ENCODE data around the gene RARG. TPM values are rescaled to one million over a fixed set of nuclear protein-coding genes. Genes with fewer than 3 reads are reported as not detected.
A peak's percentile ranks its signal among the peaks of the same experiment; 100 is the strongest.

RARG gene
- total RNA-seq (2021; fragmentation: NEBNext Ultra II Directional; extraction: Animal tissue kit (Norgen Biotek cat#: 25700)) = 10 to 100 TPM; 47.2 to 80.5 (median 71.0) TPM
- long read RNA-seq, transcript RARG-203 (10 exons, 2,959 nt) = minor isoform, 7 of 29 reads
- long read RNA-seq, transcript RARG-201 (8 exons, 1,836 nt) = major isoform, 9 of 29 reads
- long read RNA-seq, partial matches to known transcripts = 4 of 29 reads
- long read RNA-seq, other reads (novel, unspliced or antisense) = 8 of 29 reads

- peak; percentile 43 for DNase-seq
- TF ChIP-seq, protein P1, sequence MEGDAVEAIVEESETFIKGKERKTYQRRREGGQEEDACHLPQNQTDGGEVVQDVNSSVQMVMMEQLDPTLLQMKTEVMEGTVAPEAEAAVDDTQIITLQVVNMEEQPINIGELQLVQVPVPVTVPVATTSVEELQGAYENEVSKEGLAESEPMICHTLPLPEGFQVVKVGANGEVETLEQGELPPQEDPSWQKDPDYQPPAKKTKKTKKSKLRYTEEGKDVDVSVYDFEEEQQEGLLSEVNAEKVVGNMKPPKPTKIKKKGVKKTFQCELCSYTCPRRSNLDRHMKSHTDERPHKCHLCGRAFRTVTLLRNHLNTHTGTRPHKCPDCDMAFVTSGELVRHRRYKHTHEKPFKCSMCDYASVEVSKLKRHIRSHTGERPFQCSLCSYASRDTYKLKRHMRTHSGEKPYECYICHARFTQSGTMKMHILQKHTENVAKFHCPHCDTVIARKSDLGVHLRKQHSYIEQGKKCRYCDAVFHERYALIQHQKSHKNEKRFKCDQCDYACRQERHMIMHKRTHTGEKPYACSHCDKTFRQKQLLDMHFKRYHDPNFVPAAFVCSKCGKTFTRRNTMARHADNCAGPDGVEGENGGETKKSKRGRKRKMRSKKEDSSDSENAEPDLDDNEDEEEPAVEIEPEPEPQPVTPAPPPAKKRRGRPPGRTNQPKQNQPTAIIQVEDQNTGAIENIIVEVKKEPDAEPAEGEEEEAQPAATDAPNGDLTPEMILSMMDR (IDR thresholded peaks at IDR 0.05) = no peak; the same call in 1 of the 2 replicates
- Mint-ChIP-seq H3K9me3 (no peaks in the 10 kb centered on the region), H3K36me3 (ENCODE audit: low read depth) (no peaks in the 10 kb centered on the region; the same call in 1 of the 2 replicates), H3K4me1 (ENCODE audit: low read depth) (peaks cover 44% of the 10 kb centered on the region), H3K4me3 (peak within 1 kb of the TSS; percentile 91), H3K27ac (peak within 1 kb of the TSS; percentile 63), H3K27me3 (ENCODE audit: insufficient read depth) (peaks cover 6% of the 10 kb centered on the region)
These were observed at the start of gene RARG for GRCh38 chr12:53231921-53232645. RARG (minus strand) TSS chr12:53232209; CDS start chr12:53227545, 4,664 bp downstream.

- DNase-seq = no peak
- Mint-ChIP-seq H3K4me1 (ENCODE audit: low read depth) (no peaks in the 10 kb centered on the region), H3K36me3 (ENCODE audit: low read depth) (peaks cover 15% of the 10 kb centered on the region), H3K4me3 (no peak overlapping the region), H3K9me3 (no peaks in the 10 kb centered on the region), H3K27me3 (ENCODE audit: insufficient read depth) (no peaks in the 10 kb centered on the region), H3K27ac (no peak overlapping the region)
- TF ChIP-seq, protein P1 (IDR thresholded peaks at IDR 0.05) = no peak
These were observed 48.0 kb upstream of the RARG start for GRCh38 chr12:53279888-53280498.

- no peaks in the 10 kb centered on the region for H3K27me3 Mint-ChIP-seq (ENCODE audit: insufficient read depth)
- peaks cover 15% of the 10 kb centered on the region for H3K36me3 Mint-ChIP-seq (ENCODE audit: low read depth)
- TF ChIP-seq, protein P1 (IDR thresholded peaks at IDR 0.05) = no peak
- H3K4me3 Mint-ChIP-seq = no peak overlapping the region
- H3K9me3 Mint-ChIP-seq = no peaks in the 10 kb centered on the region
- DNase-seq = no peak
- H3K27ac Mint-ChIP-seq = no peak overlapping the region
- H3K4me1 Mint-ChIP-seq (ENCODE audit: low read depth) = no peaks in the 10 kb centered on the region
These were observed 47.4 kb upstream of the RARG start for GRCh38 chr12:53279283-53279869.

DNA sequence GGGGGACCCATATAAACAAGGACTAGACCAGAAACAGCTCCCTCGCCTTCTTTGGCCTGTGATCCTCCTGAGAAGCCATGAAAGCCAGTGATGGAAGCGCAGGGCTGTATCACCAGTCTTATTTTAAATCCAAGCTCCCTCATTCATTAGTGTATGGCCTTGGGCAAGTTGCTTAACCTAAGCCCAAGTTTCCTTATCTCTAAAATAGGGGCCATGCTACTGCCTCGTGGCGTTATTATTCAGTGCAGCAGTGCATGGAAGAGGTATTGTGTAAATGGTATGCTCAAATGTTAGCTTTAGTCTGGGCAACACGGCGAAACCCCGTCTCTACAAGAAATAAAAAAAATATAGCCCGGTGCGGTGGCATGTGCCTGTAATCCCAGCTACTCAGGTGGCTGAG lies 46.0 kb upstream of the RARG start:
- Mint-ChIP-seq H3K9me3 (no peaks in the 10 kb centered on the region), H3K27ac (no peak overlapping the region), H3K27me3 (ENCODE audit: insufficient read depth) (no peaks in the 10 kb centered on the region), H3K4me3 (no peak overlapping the region), H3K4me1 (ENCODE audit: low read depth) (no peaks in the 10 kb centered on the region), H3K36me3 (ENCODE audit: low read depth) (peaks cover 10% of the 10 kb centered on the region)
- no peak for DNase-seq
- TF ChIP-seq, protein P1 (IDR thresholded peaks at IDR 0.05) = no peak

- H3K36me3 Mint-ChIP-seq (ENCODE audit: low read depth) = peaks cover 10% of the 10 kb centered on the region
- no peaks in the 10 kb centered on the region for H3K9me3 Mint-ChIP-seq
- no peak for DNase-seq
- H3K4me1 Mint-ChIP-seq (ENCODE audit: low read depth) = no peaks in the 10 kb centered on the region
- H3K27me3 Mint-ChIP-seq (ENCODE audit: insufficient read depth) = no peaks in the 10 kb centered on the region
- H3K27ac Mint-ChIP-seq = no peak overlapping the region
- TF ChIP-seq, protein P1 (IDR thresholded peaks at IDR 0.05) = no peak
- H3K4me3 Mint-ChIP-seq = no peak overlapping the region
These were observed 44.5 kb upstream of the RARG start for GRCh38 chr12:53276511-53276910.
